CD4-positive, alpha-beta memory T cell (primary cell): ENCODE measurements around the gene RTTN. TPM values are rescaled to one million over a fixed set of nuclear protein-coding genes. Genes with fewer than 3 reads are reported as not detected.
A peak's percentile ranks its signal among the peaks of the same experiment; 100 is the strongest.

Source experiments
- CTCF ChIA-PET: fragments of 350-600 bp; sonication (Branson Sonifier 250); formaldehyde crosslinking; loops from one replicate; lab custom pipeline; 2021; ENCODE audit warnings: inconsistent platforms; ENCODE audit not compliant: partially characterized antibody; lab: Charles Lee
- POLR2A ChIA-PET: fragments of 350-600 bp; sonication (Branson Sonifier 250); formaldehyde crosslinking; loops from one replicate; lab custom pipeline; 2021; ENCODE audit not compliant: partially characterized antibody; lab: Charles Lee
- DNase-seq, 5 donors: peaks; one replicate each; pipeline versions ENCODE4 v3.0.0 to v3.0.0-alpha.2; 2020 to 2022; ENCODE audit warnings: mixed read lengths in 1 of 5
- H3K27ac ChIP-seq: one replicate; pipeline ENCODE4 v1.7.0; 2013; ENCODE audit warnings: low read depth, low read length
- H3K27me3 ChIP-seq: 2 replicates; pipeline ENCODE4 v1.7.0; 2013; ENCODE audit warnings: mild to moderate bottlenecking, low read length, moderate library complexity; ENCODE audit not compliant: insufficient read depth
- H3K36me3 ChIP-seq: 2 replicates; pipeline ENCODE4 v1.7.0; 2013; ENCODE audit warnings: mild to moderate bottlenecking, low read length, moderate library complexity; ENCODE audit not compliant: insufficient read depth
- H3K4me1 ChIP-seq: 2 replicates; pipeline ENCODE4 v1.7.0; 2013; ENCODE audit warnings: mild to moderate bottlenecking, low read length, moderate library complexity; ENCODE audit not compliant: insufficient read depth
- H3K4me3 ChIP-seq, 2 donors: one replicate each; pipeline ENCODE4 v1.7.0; 2013; ENCODE audit warnings: low read length in 2 of 2, mild to moderate bottlenecking in 1 of 2
- H3K9me3 ChIP-seq, 2 donors: one replicate each; pipeline ENCODE4 v1.7.0; 2013; ENCODE audit warnings: low read length in 2 of 2, control low read depth in 1 of 2; ENCODE audit not compliant: control insufficient read depth in 1 of 2
- H3K27ac Mint-ChIP-seq, 7 donors: one replicate each; pipeline ENCODE4 v1.8.0; 2020 to 2021; ENCODE audit warnings: mixed read lengths in 7 of 7, mild to moderate bottlenecking in 6 of 7, inconsistent platforms in 3 of 7, moderate library complexity in 3 of 7
- H3K27me3 Mint-ChIP-seq, 2 donors: one replicate each; pipeline ENCODE4 v1.8.0; 2020 to 2021; ENCODE audit warnings: mixed read lengths in 2 of 2
- H3K36me3 Mint-ChIP-seq, 2 donors: one replicate each; pipeline ENCODE4 v1.8.0; 2020 to 2021; ENCODE audit warnings: mixed read lengths in 2 of 2, inconsistent platforms in 1 of 2, mild to moderate bottlenecking in 1 of 2
- H3K4me1 Mint-ChIP-seq, 4 donors: one replicate each; pipeline ENCODE4 v1.8.0; 2020 to 2021; ENCODE audit warnings: mixed read lengths in 4 of 4, mild to moderate bottlenecking in 1 of 4
- H3K4me3 Mint-ChIP-seq, 8 donors: one replicate each; pipeline ENCODE4 v1.8.0; 2020 to 2021; ENCODE audit warnings: mixed read lengths in 8 of 8, mild to moderate bottlenecking in 7 of 8, moderate library complexity in 6 of 8, inconsistent platforms in 3 of 8
- H3K9me3 Mint-ChIP-seq, 8 donors: one replicate each; pipeline ENCODE4 v1.8.0; 2020 to 2021; ENCODE audit warnings: mixed read lengths in 8 of 8, mild to moderate bottlenecking in 5 of 8, inconsistent platforms in 3 of 8, moderate library complexity in 1 of 8
- intact Hi-C: fragments of 100-400 bp; cut with micrococcal nuclease; formaldehyde crosslinking; loops from one replicate; pipeline ENCODE4 v1.15.1; 2023
- polyA plus RNA-seq, 2 donors: library from polyadenylated mRNA; unstranded; fragments of 300-500 nt; fragmentation: Illumina TruSeq; gene quantifications; one replicate each; pipeline ENCODE4 v1.2.3, GENCODE V29; 2021
- total RNA-seq, 2 experiments: library from RNA; stranded (reverse); gene quantifications; one replicate each; pipeline ENCODE4 v1.2.3, GENCODE V29; 2021

Gene RTTN
- total and polyA plus RNA-seq, 4 experiments from 2014 or later = 2.6 to 27.1 (median 14.5) TPM

DNA sequence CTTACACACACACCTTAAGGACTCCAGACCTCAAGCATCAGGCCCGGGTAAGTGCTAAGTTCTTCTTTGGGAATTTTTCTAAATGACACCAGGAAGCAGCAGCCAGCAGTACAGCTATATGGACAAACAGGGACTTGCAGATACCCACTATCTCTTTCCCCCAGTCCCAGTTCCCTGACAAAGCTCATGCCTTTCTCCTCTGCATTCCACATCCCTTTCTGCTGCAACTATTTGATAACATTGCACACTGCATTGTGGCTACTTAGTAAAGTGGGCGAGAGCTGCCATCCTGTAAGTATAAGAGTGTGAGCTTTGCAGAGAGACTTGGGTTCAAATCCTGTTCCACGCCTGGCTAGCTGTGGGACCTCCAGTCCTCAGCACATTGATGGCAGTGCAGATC is 243.8 kb downstream of the RTTN start:
- CTCF ChIA-PET = interaction anchor here (1.7 kb wide), 1 partner anchor 14 kb away, joined by 4 read pairs; the partner anchor contains the start of gene CD226
- no peak overlapping the region for H3K4me3 Mint-ChIP-seq
- DNase-seq = no peak
- Histone ChIP-seq H3K9me3 (no peaks in the 10 kb centered on the region), H3K27me3 (no peaks in the 10 kb centered on the region), H3K4me3 (no peak overlapping the region), H3K4me1 (peaks cover 28% of the 10 kb centered on the region), H3K27ac (no peak overlapping the region), H3K36me3 (no peaks in the 10 kb centered on the region)
- H3K4me1 Mint-ChIP-seq = peaks cover 14 to 17% (median 15%) of the 10 kb centered on the region in 4 donors
- H3K36me3 Mint-ChIP-seq = no peaks in the 10 kb centered on the region
- peaks cover 0 to 2% (median 0%) of the 10 kb centered on the region in 8 donors for H3K9me3 Mint-ChIP-seq
- H3K27me3 Mint-ChIP-seq = no peaks in the 10 kb centered on the region
- intact Hi-C loops = no loop called here
- POLR2A ChIA-PET = interaction anchor here (1.1 kb wide), 1 partner anchor 26 kb away, joined by 5 read pairs; no protein-coding TSS in a partner anchor
- H3K27ac Mint-ChIP-seq = no peak overlapping the region

DNA sequence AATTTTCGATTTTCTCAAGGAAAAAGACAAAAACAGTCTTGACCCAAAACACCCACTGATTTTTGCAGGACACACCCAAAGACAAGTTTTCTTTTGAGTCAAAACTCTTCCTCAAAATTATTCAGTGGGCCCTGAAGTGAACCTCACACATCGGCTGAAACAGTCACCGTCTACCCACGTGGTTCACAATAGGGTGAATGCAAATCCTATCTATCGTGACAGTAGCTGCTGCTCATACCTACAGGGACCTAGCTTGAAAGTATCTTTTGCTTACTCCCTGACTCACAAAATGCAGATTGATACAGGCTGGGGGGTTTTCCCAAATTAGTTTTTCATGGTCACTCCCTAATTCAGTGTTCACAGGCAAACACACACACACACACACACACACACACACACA is 247.1 kb downstream of the RTTN start:
- peak overlapping the region in 1 of 8 donors; percentile 17 for H3K4me3 Mint-ChIP-seq
- no peaks in the 10 kb centered on the region for H3K36me3 Mint-ChIP-seq
- peaks cover 0 to 1% (median 0%) of the 10 kb centered on the region in 8 donors for H3K9me3 Mint-ChIP-seq
- peaks cover 1 to 20% (median 16%) of the 10 kb centered on the region in 4 donors for H3K4me1 Mint-ChIP-seq
- H3K27me3 Mint-ChIP-seq = no peaks in the 10 kb centered on the region
- no peaks in the 10 kb centered on the region for H3K36me3 ChIP-seq
- no peaks in the 10 kb centered on the region for H3K9me3 ChIP-seq
- H3K4me1 ChIP-seq = peaks cover 49% of the 10 kb centered on the region
- POLR2A ChIA-PET = interaction anchor here (0.9 to 11.0 kb wide), 11 partner anchors 10 to 112 kb away, joined by 3 to 240 read pairs (median 7); partner anchors contain the start of gene CD226
- H3K27ac ChIP-seq = peak overlapping the region; percentile 76
- DNase-seq = peak in 1 of 5 donors; percentile 71
- CTCF ChIA-PET = interaction anchor here (0.6 to 8.1 kb wide), 19 partner anchors 9 to 639 kb away, joined by 3 to 100 read pairs (median 5); partner anchors contain the start of gene CD226
- no peak overlapping the region for H3K27ac Mint-ChIP-seq
- intact Hi-C loops = loop anchor here (2.0 to 10.0 kb wide), 3 partner anchors 108 to 322 kb away; partner anchors contain the start of gene RTTN
- no peak overlapping the region for H3K4me3 ChIP-seq
- no peaks in the 10 kb centered on the region for H3K27me3 ChIP-seq

DNA sequence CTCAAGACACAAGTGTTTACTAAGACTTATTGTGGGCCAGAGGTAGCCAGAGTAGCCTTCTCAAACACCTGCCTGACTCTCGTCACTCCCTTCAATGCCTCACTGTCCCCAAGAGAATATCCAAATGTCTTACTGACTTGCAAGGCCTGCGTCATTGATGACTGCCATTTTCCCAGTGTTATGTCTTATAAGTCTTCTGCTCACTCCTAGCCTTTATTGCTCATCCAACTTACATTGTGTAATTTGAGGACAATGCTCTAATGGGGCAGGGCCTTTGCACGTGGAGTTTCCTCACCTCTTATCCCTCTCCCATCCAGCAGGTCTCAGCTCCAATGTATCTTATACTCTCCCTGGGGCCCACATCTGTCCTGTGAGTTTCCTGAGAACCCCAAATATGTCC is 247.7 kb downstream of the RTTN start:
- H3K4me3 ChIP-seq = peak overlapping the region; percentile 59 to 74
- H3K9me3 ChIP-seq = no peaks in the 10 kb centered on the region
- H3K4me1 ChIP-seq = peaks cover 55% of the 10 kb centered on the region
- Mint-ChIP-seq H3K27ac (no peak overlapping the region), H3K9me3 (no peaks in the 10 kb centered on the region), H3K36me3 (peaks cover 0 to 3% of the 10 kb centered on the region in 2 donors), H3K4me3 (no peak overlapping the region), H3K4me1 (peaks cover 8 to 25% (median 22%) of the 10 kb centered on the region in 4 donors), H3K27me3 (no peaks in the 10 kb centered on the region)
- DNase-seq = no peak
- H3K27me3 ChIP-seq = no peaks in the 10 kb centered on the region
- CTCF ChIA-PET = interaction anchor here (8.1 kb wide), 1 partner anchor 22 kb away, joined by 100 read pairs; no protein-coding TSS in a partner anchor
- intact Hi-C loops = loop anchor here (2.0 to 10.0 kb wide), 3 partner anchors 107 to 321 kb away; partner anchors contain the start of gene RTTN
- peak overlapping the region; percentile 76 for H3K27ac ChIP-seq
- H3K36me3 ChIP-seq = no peaks in the 10 kb centered on the region
- POLR2A ChIA-PET = interaction anchor here (2.3 to 11.0 kb wide), 6 partner anchors 13 to 59 kb away, joined by 8 to 240 read pairs (median 47); partner anchors contain the start of gene CD226

DNA sequence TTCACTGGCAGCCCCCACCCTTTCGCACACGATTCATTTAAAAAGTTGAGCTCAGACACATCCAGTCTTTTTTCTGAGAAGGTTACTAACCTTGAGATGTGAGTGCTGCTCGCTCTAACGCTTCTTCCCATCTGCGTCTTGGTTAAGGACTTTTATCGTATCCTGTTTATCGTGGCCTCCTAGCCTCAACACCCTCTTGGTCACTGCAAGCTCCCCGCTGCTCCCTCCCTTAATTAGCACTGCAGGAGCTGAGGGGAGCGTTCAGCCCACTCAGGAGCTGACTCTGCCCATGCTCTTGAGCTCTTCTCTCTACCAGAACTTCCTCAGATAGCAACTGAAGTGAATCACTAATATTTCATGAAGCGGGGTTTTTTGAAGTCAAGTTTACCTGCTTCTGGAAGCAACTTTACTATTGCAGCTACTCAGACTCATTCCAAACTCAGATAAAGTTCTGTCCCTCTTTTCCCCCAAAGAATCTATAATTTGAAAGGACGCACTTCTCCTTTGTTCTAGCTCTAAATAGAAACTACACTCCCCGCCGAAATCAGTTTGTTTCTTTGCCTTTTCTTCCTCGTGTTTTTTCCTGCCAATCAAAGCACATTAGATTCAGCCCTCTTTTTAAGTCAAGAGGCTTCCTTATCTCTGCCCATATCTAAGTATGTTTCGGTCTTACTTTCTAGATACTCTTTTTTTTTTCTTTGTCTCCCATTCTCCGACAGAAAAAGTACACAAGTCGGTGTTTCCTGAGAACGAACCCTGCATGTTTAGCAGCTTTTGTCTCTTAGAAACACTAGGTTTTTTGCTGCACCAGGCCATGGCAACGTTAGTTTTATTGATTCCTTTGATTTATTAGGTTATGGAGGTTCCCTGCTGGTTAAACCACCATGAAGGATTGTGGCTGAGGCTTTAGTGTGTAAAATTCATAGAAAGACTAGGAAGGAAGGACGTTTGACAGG is 248.5 kb downstream of the RTTN start:
- Histone ChIP-seq H3K36me3 (no peaks in the 10 kb centered on the region), H3K4me1 (peaks cover 63% of the 10 kb centered on the region), H3K4me3 (peak overlapping the region; percentile 59 to 74), H3K27me3 (no peaks in the 10 kb centered on the region), H3K27ac (peak overlapping the region; percentile 76), H3K9me3 (no peaks in the 10 kb centered on the region)
- Mint-ChIP-seq H3K4me1 (peaks cover 12 to 27% (median 24%) of the 10 kb centered on the region in 4 donors), H3K27ac (no peak overlapping the region), H3K9me3 (no peaks in the 10 kb centered on the region), H3K36me3 (peaks cover 2 to 3% of the 10 kb centered on the region in 2 donors), H3K27me3 (no peaks in the 10 kb centered on the region), H3K4me3 (no peak overlapping the region)
- intact Hi-C loops = loop anchor here (1.0 to 10.0 kb wide), 4 partner anchors 10 to 248 kb away; partner anchors contain the start of genes CD226 and RTTN
- CTCF ChIA-PET = interaction anchor here (0.7 to 8.1 kb wide), 9 partner anchors 11 to 150 kb away, joined by 3 to 100 read pairs (median 3); partner anchors contain the start of gene CD226
- DNase-seq = peak in 1 of 5 donors; percentile 28
- POLR2A ChIA-PET = interaction anchor here (0.7 to 11.0 kb wide), 18 partner anchors 10 to 147 kb away, joined by 3 to 240 read pairs (median 6); partner anchors contain the start of gene CD226

DNA sequence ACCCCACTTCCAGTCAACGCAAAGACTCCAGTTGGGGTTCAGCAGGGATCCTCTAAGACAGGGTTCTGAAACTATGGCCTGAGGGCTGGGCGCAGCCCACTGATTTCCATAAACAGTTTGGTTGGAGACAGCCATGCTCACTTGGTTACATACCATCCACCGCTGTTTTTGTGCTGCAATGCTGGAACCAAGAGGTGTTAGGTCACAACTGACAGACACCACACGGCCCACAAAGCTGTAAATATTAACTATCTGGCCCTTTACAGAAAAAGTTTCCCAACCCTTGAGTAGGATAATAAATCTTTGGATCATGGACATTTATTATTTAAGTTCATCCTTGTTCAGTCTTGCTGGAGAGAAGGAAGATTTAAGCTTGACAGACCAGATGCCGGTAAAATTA is 249.4 kb downstream of the RTTN start:
- H3K4me1 ChIP-seq = peaks cover 72% of the 10 kb centered on the region
- CTCF ChIA-PET = interaction anchor here (0.7 to 8.1 kb wide), 7 partner anchors 12 to 131 kb away, joined by 3 to 100 read pairs (median 7); partner anchors contain the start of gene CD226
- Mint-ChIP-seq H3K36me3 (peaks cover 6 to 8% of the 10 kb centered on the region in 2 donors), H3K4me1 (peaks cover 21 to 34% (median 28%) of the 10 kb centered on the region in 4 donors), H3K27me3 (no peaks in the 10 kb centered on the region), H3K4me3 (no peak overlapping the region), H3K27ac (no peak overlapping the region), H3K9me3 (no peaks in the 10 kb centered on the region)
- peak in 1 of 5 donors; percentile 45 for DNase-seq
- POLR2A ChIA-PET = interaction anchor here (0.7 to 11.0 kb wide), 19 partner anchors 11 to 146 kb away, joined by 3 to 240 read pairs (median 5); partner anchors contain the start of gene CD226
- H3K27me3 ChIP-seq = no peaks in the 10 kb centered on the region
- H3K36me3 ChIP-seq = no peaks in the 10 kb centered on the region
- no peaks in the 10 kb centered on the region for H3K9me3 ChIP-seq
- H3K4me3 ChIP-seq = peak overlapping the region; percentile 59 to 74
- intact Hi-C loops = loop anchor here (1.0 to 10.0 kb wide), 4 partner anchors 9 to 249 kb away; partner anchors contain the start of genes CD226 and RTTN
- H3K27ac ChIP-seq = peak overlapping the region; percentile 76

DNA sequence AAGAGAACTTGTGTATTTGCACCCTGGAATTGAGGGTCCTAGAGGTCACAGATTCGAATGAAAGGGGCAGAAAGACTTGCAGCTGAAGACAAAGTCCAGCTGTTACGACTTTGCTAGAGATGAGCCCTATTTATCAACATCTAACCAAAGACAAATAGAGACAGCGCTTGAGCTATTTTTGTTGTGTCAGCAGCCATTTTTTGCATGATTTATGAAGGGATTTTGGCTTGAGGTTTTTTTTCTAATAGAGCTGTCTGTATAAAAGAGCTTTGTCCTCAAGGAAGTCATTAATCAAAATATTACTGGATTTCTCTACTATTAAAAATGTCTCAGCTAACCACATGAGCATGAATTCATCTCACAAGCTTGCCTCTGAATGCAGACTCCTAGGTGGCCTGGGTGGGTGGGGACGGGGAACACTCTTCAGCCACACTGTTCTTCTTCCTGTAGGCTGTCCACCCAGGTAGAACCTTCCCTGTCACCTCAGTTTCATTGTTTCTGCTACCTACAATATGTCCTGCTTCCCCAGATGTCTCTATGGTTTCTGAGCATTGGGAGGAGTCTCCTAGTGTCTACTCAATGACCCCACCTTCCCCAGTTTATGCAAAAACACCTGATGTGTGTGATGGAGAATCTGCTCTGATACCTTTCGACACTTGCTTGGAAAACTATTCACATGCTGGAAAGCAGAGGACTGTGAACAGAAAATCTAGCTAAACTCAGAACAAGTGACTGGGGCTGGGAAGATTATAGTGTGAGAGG is 250.6 kb downstream of the RTTN start:
- Mint-ChIP-seq H3K27ac (peak overlapping the region in 1 of 7 donors; percentile 93), H3K4me3 (no peak overlapping the region), H3K4me1 (peaks cover 22 to 34% (median 28%) of the 10 kb centered on the region in 4 donors), H3K9me3 (no peaks in the 10 kb centered on the region), H3K36me3 (peaks cover 6 to 8% of the 10 kb centered on the region in 2 donors), H3K27me3 (no peaks in the 10 kb centered on the region)
- Histone ChIP-seq H3K9me3 (no peaks in the 10 kb centered on the region), H3K27me3 (no peaks in the 10 kb centered on the region), H3K36me3 (no peaks in the 10 kb centered on the region), H3K4me3 (peak overlapping the region; percentile 7 to 59), H3K4me1 (peaks cover 83% of the 10 kb centered on the region), H3K27ac (peak overlapping the region; percentile 76)
- ChIA-PET CTCF (interaction anchor here (3.0 to 8.1 kb wide), 3 partner anchors 11 to 56 kb away, joined by 21 to 100 read pairs (median 56); partner anchors contain the start of gene CD226), POLR2A (interaction anchor here (1.1 to 11.0 kb wide), 6 partner anchors 10 to 109 kb away, joined by 3 to 240 read pairs (median 36); partner anchors contain the start of gene CD226)
- intact Hi-C loops = loop anchor here (10.0 kb wide), 1 partner anchor 250 kb away; the partner anchor contains the start of gene RTTN
- DNase-seq = peak in 1 of 5 donors; percentile 38
